BE2C (cell line): ENCODE results near the gene GIGYF2.

Source experiments
- DNase-seq: peaks from one replicate; pipeline ENCODE4 v3.0.0-alpha.2; 2020
- H3K27me3 ChIP-seq: fragments of 250-450 bp; sonication (Bioruptor Pico); 2 replicates; pipeline ENCODE4 v1.5.1; 2020; ENCODE audit warnings: mild to moderate bottlenecking
- H3K36me3 ChIP-seq: fragments of 250-450 bp; sonication (Bioruptor Pico); 2 replicates; pipeline ENCODE4 v1.5.1; 2020; ENCODE audit warnings: mild to moderate bottlenecking
- H3K4me1 ChIP-seq: fragments of 250-450 bp; sonication (Bioruptor Pico); 2 replicates; pipeline ENCODE4 v1.5.1; 2020
- H3K4me3 ChIP-seq: 2 replicates; pipeline ENCODE4 v1.5.1; 2011; ENCODE audit warnings: low read depth, low read length
- H3K9me3 ChIP-seq: fragments of 250-450 bp; sonication (Bioruptor Pico); 2 replicates; pipeline ENCODE4 v1.5.1; 2020
- CTCF ChIP-seq: IDR thresholded peaks from 2 replicates; pipeline ENCODE4 v1.5.1; 2012; ENCODE audit warnings: mild to moderate bottlenecking, low read depth, low read length

Gene GIGYF2

GRCh38 chr2:232794981-232795380 lies 97.8 kb downstream of the GIGYF2 start:
- TF ChIP-seq CTCF, result no peak
- Histone ChIP-seq H3K36me3 (peaks cover 57% of the 10 kb centered on the region), H3K4me3 (no peak overlapping the region), H3K9me3 (no peaks in the 10 kb centered on the region), H3K4me1 (no peaks in the 10 kb centered on the region), H3K27me3 (no peaks in the 10 kb centered on the region)
- no peak for DNase-seq

GRCh38 chr2:232795920-232796319 lies 98.8 kb downstream of the GIGYF2 start:
- no peak overlapping the region for H3K4me3 ChIP-seq
- H3K27me3 ChIP-seq, result no peaks in the 10 kb centered on the region
- peaks cover 55% of the 10 kb centered on the region for H3K36me3 ChIP-seq
- TF ChIP-seq CTCF, result no peak
- no peaks in the 10 kb centered on the region for H3K9me3 ChIP-seq
- no peaks in the 10 kb centered on the region for H3K4me1 ChIP-seq
- DNase-seq, result no peak

- DNase-seq, result no peak
- no peak for TF ChIP-seq CTCF
- Histone ChIP-seq H3K9me3 (no peaks in the 10 kb centered on the region), H3K4me1 (no peaks in the 10 kb centered on the region), H3K36me3 (peaks cover 45% of the 10 kb centered on the region), H3K27me3 (no peaks in the 10 kb centered on the region), H3K4me3 (no peak overlapping the region)
Measured at GRCh38 chr2:232798187-232798586, 101.1 kb downstream of the GIGYF2 start.

- H3K27me3 ChIP-seq, result no peaks in the 10 kb centered on the region
- DNase-seq, result no peak
- no peak overlapping the region for H3K4me3 ChIP-seq
- H3K36me3 ChIP-seq, result peaks cover 29% of the 10 kb centered on the region
- H3K4me1 ChIP-seq, result no peaks in the 10 kb centered on the region
- TF ChIP-seq CTCF, result no peak
- no peaks in the 10 kb centered on the region for H3K9me3 ChIP-seq
Measured at GRCh38 chr2:232800166-232800565, 103.0 kb downstream of the GIGYF2 start.

GRCh38 chr2:232802091-232802490 lies 105.0 kb downstream of the GIGYF2 start:
- no peak for TF ChIP-seq CTCF
- Histone ChIP-seq H3K9me3 (no peaks in the 10 kb centered on the region), H3K4me1 (no peaks in the 10 kb centered on the region), H3K4me3 (no peak overlapping the region), H3K27me3 (no peaks in the 10 kb centered on the region), H3K36me3 (peaks cover 19% of the 10 kb centered on the region)
- DNase-seq, result no peak

GRCh38 chr2:232809349-232810124 lies 112.4 kb downstream of the GIGYF2 start:
- no peaks in the 10 kb centered on the region for H3K27me3 ChIP-seq
- H3K4me3 ChIP-seq, result no peak overlapping the region
- H3K9me3 ChIP-seq, result no peaks in the 10 kb centered on the region
- DNase-seq, result no peak
- H3K4me1 ChIP-seq, result no peaks in the 10 kb centered on the region
- TF ChIP-seq CTCF, result no peak
- peaks cover 55% of the 10 kb centered on the region for H3K36me3 ChIP-seq
